ENCODE data around the gene CYP21A2.

- TF ChIP-seq, protein P1, sequence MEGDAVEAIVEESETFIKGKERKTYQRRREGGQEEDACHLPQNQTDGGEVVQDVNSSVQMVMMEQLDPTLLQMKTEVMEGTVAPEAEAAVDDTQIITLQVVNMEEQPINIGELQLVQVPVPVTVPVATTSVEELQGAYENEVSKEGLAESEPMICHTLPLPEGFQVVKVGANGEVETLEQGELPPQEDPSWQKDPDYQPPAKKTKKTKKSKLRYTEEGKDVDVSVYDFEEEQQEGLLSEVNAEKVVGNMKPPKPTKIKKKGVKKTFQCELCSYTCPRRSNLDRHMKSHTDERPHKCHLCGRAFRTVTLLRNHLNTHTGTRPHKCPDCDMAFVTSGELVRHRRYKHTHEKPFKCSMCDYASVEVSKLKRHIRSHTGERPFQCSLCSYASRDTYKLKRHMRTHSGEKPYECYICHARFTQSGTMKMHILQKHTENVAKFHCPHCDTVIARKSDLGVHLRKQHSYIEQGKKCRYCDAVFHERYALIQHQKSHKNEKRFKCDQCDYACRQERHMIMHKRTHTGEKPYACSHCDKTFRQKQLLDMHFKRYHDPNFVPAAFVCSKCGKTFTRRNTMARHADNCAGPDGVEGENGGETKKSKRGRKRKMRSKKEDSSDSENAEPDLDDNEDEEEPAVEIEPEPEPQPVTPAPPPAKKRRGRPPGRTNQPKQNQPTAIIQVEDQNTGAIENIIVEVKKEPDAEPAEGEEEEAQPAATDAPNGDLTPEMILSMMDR (IDR thresholded peaks at IDR 0.05) = no peak
- TF ChIP-seq POLR2A (IDR thresholded peaks at IDR 0.05) (no peak), POLR2AphosphoS5 (IDR thresholded peaks at IDR 0.05) (no peak), EP300 (IDR thresholded peaks at IDR 0.05) (no peak)
Measured at GRCh38 chr6:32060966-32061655, 22.9 kb downstream of the CYP21A2 start.
